SHP77 (cell line): ENCODE data around the gene PPFIA4.

Experiments used
- DNase-seq, 2 experiments: peaks; one replicate each; lab custom pipeline; 2025; lab: John Stamatoyannopoulos, UW

Gene PPFIA4

DNA sequence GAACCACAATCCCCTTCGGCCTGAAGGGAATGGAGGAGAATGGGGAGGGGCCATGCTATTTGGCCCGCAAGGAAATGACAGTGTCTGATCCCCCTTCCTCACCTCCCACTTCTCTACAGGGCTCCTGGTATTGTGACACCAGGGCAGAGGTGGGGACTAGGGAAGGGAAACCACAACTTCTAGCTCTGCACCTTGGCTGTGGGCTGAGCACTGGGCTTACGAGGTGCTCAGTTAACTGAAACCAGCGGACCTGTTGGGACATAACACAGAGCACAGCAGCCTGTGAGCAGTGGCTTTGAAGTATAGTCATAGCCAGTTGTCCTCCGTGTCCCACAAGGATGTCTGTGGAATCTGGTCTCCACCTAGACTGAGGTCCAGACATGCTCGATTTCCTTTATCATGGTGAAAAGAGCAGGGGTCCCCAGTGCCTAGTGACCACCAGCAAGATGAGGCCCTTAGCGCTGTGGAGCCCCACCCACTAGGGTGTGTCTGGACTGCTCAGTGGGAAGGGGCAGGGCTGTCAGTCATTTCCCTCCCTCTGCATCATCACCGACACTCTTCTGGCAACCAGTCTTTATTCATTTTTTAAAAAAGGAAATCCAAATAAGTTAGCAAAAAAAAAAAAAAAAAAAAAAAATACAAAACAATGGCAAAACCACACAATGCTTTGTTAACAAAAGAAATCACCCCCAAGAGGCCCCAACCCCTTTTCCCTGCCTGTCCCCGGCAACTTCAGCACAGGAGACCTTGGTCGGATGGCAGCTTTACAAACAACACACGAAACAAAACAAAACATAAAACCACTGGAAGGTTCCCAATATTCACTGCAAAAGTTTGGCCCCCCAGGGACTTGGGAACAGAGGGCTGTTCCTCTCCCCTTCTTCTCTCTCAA lies 56.5 kb downstream of the PPFIA4 start:
- no peak for DNase-seq

DNA sequence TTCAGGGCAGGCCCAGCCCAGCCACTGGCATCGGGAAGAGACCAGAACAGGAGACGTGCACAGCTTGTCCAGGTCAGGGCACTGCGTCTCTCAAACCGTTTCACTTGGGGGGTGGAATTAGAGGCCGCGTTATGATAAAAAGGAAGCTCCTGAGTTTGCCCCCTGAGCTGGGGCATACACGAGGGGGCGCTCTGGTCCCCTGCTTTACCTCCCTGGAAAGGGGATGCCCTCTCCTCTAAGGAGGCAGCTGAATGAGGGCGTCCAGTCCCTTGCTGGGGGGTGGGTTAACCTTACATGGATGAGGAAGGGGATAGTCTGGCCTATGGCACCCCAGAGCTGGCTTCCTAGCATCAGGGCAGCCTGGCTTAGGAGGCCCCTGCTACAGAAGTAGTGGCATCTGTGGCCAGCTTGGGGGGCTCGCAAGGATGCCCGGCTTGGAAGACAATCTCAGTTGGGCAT lies 57.2 kb downstream of the PPFIA4 start:
- no peak for DNase-seq

DNA sequence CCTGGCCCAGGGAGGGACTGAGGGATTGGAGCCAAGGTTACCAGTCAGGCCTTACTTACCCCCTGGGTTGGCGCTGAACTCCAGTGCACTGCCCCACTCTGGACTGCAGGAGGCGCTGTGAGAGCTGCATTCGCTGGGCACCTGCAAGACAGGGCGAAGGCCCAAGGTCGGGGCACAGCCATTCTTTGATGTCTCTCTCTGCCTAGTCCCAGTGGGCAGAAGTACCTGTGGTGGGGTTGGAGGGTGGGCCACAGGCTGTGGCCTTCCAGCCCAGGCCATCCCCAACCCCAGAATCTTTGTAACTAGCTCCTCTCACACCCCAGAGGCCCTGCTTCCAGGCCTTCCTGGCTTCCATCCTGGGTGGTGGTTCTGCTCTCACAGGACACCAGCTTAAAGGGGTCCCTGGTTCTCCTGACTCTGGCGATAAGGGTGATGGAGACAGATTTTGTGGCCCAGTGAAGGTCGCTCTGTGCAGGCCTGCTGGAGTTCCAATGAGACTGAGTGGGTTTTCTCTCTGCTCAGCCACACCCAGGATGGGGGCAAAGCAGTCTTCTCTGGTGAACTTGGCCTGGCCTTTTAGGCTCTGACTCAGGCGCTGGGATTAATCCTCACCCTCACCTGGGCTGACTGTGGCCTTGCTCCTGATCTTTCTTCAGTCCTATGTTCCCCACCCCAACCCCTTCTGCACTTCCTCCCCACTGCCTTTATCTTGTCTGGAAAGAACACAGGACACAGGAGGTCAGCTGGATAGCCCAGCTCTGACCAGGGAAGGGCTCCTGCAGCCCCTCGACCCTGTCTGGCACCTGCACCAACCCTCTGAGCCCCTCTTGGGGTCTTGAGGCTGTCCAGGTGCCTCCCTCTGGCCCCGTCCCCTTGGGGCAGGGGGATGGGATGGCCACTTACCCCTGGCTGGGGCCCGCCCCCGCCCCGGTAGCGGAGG lies 58.6 kb downstream of the PPFIA4 start:
- DNase-seq = no peak

DNA sequence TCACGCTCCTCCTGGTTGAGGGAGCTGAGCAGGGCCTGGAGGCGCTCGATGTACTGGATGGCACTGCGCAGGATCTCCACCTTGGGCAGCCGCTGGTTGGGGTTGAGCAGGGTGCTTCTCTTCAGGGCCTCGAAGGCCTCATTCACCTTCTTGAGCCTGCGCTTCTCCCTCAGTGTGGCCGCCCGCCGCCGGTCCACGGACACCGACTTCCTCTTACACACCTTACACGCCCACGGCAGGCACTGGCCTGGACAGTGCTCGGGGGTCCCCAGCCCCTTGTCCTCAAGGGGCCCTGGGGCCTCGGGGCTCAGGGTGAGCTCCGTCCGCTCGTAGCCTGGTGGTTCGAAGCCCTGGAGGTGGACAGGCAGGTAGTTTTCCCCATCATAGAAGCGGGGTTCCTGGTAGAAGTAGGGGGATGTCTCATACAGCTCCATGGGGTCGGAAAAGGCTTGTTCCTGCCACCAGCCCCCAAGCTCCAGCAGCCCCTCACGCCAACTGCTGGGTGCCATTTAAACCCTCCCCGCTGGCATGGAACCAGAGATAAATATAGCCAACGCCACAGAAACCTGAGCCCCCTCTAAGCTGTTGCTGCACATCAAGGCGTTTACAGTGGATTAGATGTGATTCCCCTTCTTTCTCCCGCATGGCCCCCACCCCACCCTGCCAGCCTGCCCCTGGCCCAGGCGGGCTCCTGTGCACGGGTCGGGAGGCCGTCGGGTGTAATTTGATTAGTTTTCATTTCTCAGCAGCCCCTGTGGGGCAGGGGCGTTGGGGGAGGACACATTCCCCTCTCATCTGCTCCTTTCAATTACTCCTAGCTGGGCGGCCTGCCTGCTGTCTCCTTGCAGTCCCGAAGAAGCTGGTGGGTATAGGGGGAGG lies 59.5 kb downstream of the PPFIA4 start, which contains the start of gene MYOG:
TSS of gene MYOG (minus strand) at position 485 of the 879 bp plus-strand sequence. CDS start at position 434, 51 bp downstream.
- DNase-seq = no peak

DNA sequence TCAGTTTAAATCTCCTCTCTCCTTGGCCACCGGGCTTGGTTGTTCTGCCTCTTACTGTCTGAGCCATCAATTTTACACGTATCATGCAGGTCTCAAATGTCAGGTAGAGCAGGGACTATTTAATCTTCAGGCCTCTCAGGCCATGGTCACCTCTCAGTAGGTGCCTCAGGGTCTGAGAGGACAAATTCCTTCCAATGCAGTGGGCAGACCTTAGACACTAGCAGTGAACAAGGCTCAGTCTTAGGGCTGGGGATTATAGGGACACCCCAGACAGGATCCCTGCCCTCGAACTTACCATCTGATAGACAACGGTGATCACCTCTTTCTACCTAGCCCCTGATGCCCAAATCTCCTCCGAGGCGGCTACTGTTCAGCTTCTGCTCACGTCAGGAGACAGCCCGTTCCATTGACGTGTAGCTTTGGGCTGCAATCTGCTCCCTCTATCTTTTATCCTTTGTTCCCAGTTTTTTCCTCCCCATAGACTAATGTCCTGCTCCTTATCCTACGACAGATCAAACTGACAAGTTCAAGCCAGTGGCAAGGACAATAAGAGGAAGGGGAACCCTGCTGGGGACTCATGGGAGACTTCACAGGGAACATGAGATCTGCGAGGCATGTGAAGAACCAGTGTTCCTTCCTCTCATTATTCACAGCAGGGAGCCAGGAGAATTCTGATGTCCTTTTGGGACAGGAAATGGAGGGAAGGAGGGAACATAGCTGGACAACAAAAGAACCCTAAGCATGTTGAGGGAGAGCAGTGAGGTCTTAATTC lies 60.9 kb downstream of the PPFIA4 start:
- DNase-seq = no peak

DNA sequence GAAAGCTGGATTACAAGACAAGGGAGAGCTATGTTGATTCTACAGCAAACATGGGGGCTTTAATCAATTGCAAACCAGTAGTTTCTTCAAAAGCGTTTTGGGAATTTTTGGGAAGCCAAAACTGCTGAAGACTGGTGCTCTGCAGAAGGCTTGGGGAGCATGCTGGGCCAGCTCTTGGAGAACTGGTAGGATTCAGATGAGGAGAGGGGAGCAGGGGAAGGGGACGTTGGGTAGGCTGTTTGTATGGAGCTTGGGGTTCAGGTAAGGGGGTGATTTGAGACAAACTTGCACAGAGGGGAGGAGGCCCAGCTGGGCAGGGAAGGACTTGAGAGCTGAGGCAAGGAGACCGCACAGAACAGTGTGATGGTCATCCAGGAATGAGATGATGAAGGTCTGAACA lies 62.1 kb downstream of the PPFIA4 start:
- DNase-seq = no peak

DNA sequence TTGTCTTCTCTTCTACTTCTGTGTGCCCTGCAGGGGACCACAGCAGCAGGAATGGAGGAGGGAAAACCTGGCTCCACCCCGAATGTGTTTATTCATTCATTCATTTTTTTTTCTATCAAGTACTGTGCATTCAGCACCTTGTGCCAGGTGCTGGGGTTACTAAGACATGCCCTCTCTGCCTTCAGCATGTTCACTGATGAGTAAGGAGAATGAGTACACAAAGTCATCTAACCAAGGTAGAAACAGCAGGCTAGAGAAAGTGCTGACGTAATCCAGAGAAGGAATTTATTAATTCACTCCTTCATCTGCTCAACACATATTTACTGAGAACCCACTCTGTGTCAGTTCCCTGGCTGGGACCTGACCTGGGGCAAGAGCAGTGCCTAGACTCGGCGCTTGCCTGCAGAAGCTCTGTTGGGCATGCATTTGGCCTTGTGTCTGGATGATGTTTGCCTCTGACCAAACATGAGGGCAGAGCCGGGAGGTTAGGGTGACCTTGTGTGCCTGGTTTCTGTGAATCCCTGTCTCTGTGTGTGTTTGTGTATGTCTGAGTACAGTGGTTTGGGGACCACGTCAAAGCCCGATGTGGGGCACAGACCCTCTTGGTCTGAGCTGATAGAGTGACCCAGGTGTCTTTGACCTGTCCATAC lies 62.8 kb downstream of the PPFIA4 start:
- no peak for DNase-seq

DNA sequence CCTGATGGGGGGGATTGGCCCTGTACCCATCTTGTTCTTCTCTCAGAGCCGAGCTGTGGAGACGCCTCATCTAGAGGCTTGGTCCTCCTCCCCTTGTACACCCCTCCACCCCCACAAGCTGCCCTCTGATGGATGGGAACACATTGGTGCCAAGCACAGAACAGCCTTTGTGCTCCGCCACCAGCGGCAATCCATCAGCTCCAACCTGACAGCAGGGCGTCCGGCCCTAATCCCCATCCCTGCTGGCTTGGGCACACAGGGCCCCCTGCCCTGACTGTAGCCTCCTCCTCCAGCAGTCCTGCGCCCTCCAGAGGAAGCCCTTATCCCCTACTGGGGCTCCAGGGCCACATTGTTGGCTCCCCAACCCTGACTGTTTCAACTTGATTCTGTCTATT lies 63.4 kb downstream of the PPFIA4 start:
- DNase-seq = no peak

DNA sequence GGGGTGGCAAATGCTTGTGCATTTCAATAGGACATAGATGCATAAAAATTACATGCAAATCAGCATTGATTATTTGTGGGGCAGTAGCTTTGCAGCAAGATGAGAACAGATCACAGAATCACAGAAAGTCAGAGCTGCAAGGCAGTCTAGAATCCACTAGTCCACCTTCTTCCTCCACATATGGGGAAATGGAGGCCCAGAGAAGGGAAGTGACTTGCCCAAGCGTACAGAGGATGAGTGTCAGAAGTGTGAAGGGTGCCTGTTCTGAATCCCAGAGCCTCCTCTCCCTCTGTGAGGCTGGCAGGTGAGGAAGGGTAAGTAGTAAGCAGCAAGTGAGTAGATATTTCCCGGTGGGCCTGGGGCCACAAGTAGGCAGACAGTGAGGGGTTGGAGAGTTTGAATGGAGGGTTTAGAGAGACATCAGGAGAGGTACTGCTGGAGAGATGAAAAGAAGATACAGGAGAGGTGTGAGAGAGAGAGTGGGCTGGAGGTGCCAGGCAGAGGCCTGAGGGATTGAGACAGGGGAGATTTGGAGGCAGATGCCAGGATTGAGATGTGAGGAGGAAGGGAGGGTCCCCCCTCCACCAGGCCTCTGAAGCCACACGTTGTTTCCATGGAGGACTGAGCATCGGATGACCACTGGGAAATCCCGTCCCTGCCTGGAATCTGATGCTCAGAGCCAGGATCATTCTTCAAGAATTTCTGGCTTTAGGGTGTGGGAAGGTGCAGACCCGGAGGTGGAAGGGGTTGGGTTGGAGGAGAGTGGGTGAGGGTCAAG lies 64.3 kb downstream of the PPFIA4 start:
- no peak for DNase-seq

DNA sequence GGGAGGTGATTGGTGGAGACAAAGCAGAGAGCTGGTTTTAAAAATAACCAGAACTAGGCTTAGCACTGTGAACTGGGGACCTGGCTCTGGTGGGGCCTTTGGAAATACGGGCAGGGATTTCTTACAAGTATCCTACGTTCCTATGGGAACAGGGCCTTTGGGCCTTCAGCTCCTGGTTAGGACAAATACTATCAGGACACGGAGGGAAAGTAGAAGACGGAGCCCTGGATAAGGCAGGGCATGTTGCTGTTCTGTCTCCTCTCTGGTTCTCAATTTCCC lies 64.8 kb downstream of the PPFIA4 start:
- DNase-seq = no peak

DNA sequence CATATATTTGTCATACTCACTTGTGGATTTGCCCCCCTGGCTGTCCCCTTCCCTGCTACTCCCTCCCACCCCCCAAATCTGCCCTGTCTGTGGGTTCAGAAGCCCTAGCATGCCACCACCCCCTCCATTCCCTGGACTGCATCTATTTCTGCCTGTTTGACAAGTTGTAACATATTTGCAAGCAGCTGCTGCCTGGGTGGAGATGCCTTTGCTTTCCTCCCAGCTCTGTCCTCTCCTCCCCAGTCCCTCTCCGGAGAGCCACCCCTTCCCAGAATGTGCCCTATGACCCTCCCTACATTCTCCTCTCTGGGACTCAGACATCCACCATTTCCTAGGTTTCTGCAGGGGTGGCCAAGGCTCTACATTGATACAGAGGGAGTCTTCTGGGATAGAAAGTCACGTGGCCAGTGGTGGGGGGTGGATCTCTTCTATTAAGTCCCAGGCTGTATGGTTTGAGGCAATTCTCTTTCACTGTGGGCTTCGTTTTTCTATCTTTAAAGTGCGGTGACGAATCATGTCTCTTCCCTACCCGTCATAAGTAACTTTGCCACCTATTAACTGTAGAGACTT lies 65.6 kb downstream of the PPFIA4 start:
- no peak for DNase-seq

DNA sequence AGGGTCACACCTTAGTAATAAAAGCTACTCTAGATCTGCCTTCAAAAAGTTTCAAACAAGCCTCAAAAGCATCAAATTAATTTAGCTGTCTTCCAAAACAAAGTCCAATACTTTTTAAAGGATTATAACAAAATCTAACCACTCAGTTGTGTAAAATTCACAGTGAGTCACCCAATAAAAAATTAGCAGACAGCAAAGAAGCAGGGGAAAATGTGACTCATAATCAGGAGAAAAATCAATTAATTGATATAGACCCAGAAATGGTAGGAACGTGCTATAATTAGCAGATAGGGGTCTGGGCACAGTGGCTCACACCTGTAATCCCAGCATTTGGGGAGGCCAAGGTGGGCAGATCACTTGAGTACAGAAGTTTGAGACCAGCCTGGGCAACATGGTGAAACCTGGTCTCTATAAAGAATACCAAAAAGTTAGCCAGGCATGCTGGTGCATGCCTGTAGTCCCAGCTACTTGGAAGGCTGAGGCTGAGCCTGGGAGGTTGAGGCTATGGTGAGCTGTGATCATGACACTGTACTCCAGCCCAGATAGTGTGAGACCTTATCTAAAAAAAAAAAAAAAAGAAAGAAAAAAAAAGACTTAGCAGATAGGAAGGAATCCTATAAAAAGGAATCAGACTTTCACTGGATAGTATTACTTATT lies 67.6 kb downstream of the PPFIA4 start:
- no peak for DNase-seq

DNA sequence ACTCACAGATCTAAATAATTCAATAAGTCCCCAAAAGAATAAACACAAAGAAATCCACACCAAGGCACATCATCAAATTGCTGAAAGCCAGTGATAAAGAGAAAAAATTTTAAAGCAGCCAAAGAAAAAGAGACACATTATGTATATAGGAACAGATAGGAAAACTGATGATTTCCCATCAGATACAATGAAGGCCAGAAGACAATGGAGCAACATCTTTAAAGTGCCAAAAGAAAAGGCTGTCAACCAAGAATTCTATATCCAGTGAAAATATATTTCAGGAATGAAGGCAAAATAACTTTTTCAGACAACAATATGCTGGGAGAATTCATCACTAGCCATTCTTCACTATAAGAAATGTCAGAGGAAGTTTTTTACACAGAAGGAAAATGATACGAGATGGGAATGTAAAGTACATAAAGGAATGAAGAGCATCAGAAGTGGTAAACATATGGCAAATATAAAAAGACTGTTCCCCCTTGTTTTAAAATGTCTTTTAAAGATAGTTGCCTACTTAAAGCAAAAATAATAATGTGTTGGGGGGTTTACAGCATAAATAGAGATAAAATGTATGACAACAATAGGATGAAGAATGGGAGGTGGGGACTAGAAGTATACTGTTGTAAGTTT lies 68.9 kb downstream of the PPFIA4 start:
- no peak for DNase-seq

DNA sequence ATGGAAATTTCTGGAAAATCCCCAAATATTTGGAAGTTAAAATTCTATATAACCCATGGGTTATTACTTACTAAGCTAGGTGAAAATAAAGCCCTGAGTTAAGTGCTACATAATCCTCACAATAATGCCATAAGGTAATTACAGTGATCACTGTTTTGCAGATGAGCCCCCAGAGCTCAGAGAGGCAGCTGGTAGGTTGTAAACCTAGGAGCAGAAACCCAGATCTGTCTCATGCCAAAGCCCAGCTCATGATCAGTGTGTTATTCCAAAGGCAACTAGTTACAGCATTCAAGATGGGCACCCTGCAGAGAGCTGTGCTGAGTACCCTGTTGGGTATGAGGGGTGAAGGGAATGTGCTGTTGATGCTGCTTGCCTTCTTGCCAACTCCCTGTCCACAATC lies 70.3 kb downstream of the PPFIA4 start:
- no peak for DNase-seq

DNA sequence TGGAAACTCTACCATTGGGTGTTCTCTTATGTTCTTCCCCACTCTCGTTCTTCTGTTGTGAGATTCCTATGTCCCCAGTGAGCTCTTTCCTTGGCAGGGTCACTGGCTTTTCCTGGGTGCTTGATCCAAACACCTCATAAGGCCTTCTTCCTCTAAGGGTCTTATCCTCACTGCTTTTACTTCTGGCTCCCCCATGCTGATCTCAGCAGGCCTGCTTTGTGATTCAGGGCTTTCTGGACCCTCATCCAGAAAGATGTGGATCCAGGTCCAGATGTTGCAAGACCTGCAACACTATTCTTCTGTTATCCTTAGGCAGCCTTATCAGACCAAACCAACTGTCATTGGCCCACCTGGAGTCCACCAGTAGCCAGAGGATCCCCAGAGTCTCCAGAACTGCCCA lies 70.7 kb downstream of the PPFIA4 start:
- DNase-seq = no peak

DNA sequence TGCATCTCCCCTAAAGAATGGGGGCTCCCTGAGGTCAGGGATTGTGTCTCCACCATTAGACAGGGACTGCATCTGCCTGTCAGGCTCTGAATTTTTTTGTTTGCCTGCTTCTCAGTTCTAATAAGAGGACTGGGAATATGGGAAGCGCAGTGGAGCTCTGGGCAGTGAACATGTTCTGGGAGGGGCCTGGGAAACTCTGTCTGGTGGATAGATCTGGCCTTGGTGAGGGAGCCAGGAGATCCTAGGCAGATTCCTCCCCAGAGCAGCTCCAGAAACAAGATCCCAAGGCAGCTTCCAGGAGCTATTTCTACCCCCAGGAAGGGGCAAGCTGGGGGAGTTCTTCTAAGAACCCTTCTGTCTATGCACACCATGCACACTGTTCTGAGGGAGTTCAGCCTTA lies 72.2 kb downstream of the PPFIA4 start:
- no peak for DNase-seq

DNA sequence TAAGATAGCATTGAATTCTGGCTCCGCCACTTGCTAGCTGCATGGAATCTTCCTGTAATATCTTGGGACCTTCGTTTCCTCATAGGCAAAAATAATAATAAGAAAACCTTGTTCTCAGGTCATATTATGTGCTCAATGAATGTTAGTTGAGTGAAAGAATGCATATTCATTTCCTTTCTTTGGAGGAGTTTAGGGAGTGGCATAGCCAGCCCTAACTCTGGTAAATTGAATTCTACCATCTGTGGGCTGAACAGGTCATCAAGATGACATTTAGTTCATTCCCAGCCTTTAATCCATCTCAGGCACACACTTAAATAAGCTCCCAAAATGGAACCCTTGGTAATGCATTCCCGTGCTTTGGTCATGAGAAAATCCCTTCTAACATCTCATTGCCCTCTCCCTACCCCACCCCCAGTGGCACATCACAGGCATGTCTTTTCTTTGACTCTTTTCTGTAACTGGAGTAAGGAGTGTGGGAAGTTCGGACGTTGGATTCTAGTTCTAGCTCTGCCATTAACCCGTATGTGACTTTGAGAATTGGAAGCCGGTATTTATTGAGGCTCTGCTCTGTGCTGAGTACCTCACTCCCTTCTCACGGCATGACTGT lies 72.7 kb downstream of the PPFIA4 start:
- DNase-seq = no peak
